Sigmoid colon (tissue), 7 donors: ENCODE measurements around the gene CDC42SE2. TPM values are rescaled to one million over a fixed set of nuclear protein-coding genes. Genes with fewer than 3 reads are reported as not detected.
"Not testable (repeated sequence)": the region's sequence is repeated elsewhere in the genome, so short reads cannot be mapped to it uniquely, and the experiment has no call there.

Source experiments
- DNase-seq: peaks from one replicate; pipeline ENCODE4 v3.0.0-alpha.2; 2019
- H3K27ac ChIP-seq, 4 donors: fragments of 200-600 bp; sonication (generic); one replicate each; pipeline ENCODE4 v1.5.1; 2016 to 2019; ENCODE audit warnings: mild to moderate bottlenecking in 1 of 4
- H3K27me3 ChIP-seq, 3 donors: fragments of 200-600 bp; sonication (generic); one replicate each; pipeline ENCODE4 v1.5.1; 2019; ENCODE audit warnings: mild to moderate bottlenecking in 1 of 3
- H3K36me3 ChIP-seq, 4 donors: fragments of 200-600 bp; sonication (generic); one replicate each; pipeline ENCODE4 v1.5.1; 2016 to 2019
- H3K4me1 ChIP-seq, 4 donors: fragments of 200-600 bp; sonication (generic); one replicate each; pipeline ENCODE4 v1.5.1; 2017 to 2019
- H3K4me3 ChIP-seq, 4 donors: fragments of 200-600 bp; sonication (generic); one replicate each; pipeline ENCODE4 v1.5.1; 2017 to 2019; ENCODE audit warnings: mild to moderate bottlenecking in 2 of 4, moderate library complexity in 1 of 4
- H3K9me3 ChIP-seq, 4 donors: fragments of 200-600 bp in 3 of 4; sonication (generic) in 3 of 4; one replicate each; pipeline versions ENCODE4 v1.5.1 to v1.6.1; 2013 to 2019
- EP300 ChIP-seq, 4 donors: sonication (generic); formaldehyde crosslinking; IDR thresholded peaks; one replicate each; pipeline ENCODE4 v1.6.1; 2017; ENCODE audit warnings: antibody characterized with exemption in 4 of 4
- POLR2A ChIP-seq, 2 donors: fragments of 450-650 bp; IDR thresholded peaks; one replicate each; pipeline ENCODE4 v1.6.1; 2016; ENCODE audit warnings: antibody characterized with exemption in 2 of 2, mild to moderate bottlenecking in 2 of 2, moderate library complexity in 2 of 2
- POLR2AphosphoS5 ChIP-seq, 4 donors: sonication (generic); formaldehyde crosslinking; IDR thresholded peaks; one replicate each; pipeline ENCODE4 v1.6.1; 2017; ENCODE audit warnings: antibody characterized with exemption in 4 of 4
- WGBS, 2 donors: extraction: QIAGEN DNeasy Blood & Tissue Kit; methylation state at CpG; one replicate each; pipeline ENCODE4 v1.1.7; 2013; 5-methylcytosine and 5-hydroxymethylcytosine counted together
- intact Hi-C: fragments of 100-400 bp; cut with DNase I; formaldehyde crosslinking; loops from one replicate; pipeline ENCODE4 v1.15.1; 2023
- polyA plus RNA-seq, 3 donors: library from polyadenylated mRNA; stranded (reverse); fragments of 200-250 nt; gene quantifications; one replicate each; pipeline ENCODE4 v1.2.3, GENCODE V29; 2013
- total RNA-seq, 4 donors: library from RNA; depleted of rRNA; stranded (reverse); fragments of >200 nt; gene quantifications; one replicate each; pipeline ENCODE4 v1.1.0, GENCODE V29; 2016
- TF ChIP-seq, protein P1 (sequence below), 4 experiments: fragments of 450-650 bp in 3 of 4; fragments of 200-600 bp in 1 of 4; IDR thresholded peaks; one replicate each; pipeline ENCODE4 v1.5.1; 2016 to 2019; ENCODE audit warnings: antibody characterized with exemption in 4 of 4, mild to moderate bottlenecking in 3 of 4, moderate library complexity in 2 of 4
- donor health status: healthy with polysubstance abuse.
- donor health status: Bipolar disorder and iron deficiency.
- donor health status: healthy.

The CDC42SE2 gene
- total and polyA plus RNA-seq, 7 donors = 24.1 to 109 (median 33.2) TPM

DNA sequence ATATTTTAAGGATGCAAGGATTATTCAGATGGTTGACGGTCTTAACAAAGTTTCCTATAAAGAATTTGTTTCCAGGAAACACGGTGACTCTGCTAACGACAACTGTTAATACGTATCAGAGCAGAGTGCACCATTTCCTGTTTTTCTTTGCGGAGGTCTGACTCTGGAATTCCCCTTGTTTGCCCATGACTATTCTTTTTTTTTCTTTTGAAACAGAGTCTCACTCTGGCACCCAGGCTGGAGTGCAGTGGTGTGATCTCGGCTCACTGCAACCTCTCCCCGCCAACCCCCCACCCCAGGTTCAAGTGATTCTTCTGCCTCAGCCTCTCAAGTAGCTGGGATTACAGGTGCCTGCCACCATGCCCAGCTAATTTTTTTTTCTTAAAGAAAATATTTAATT, 115.9 kb downstream of the CDC42SE2 start:
- WGBS, 2 donors = 13 to 52% methylated on average over 7 of the region's 7 CpGs
- Histone ChIP-seq H3K4me3 (no peak overlapping the region), H3K27ac (peak overlapping the region in 2 of 4 donors; percentile 30 to 49), H3K4me1 (peaks cover 0 to 14% (median 7%) of the 10 kb centered on the region in 4 donors), H3K9me3 (no peaks in the 10 kb centered on the region), H3K27me3 (no peaks in the 10 kb centered on the region), H3K36me3 (no peaks in the 10 kb centered on the region)
- peak in 1 of 4 donors; percentile 29 for TF ChIP-seq POLR2AphosphoS5 (IDR thresholded peaks at IDR 0.05)
- TF ChIP-seq POLR2A (IDR thresholded peaks at IDR 0.05) = no peak
- intact Hi-C loops = no loop called here
- DNase-seq = no peak

DNA sequence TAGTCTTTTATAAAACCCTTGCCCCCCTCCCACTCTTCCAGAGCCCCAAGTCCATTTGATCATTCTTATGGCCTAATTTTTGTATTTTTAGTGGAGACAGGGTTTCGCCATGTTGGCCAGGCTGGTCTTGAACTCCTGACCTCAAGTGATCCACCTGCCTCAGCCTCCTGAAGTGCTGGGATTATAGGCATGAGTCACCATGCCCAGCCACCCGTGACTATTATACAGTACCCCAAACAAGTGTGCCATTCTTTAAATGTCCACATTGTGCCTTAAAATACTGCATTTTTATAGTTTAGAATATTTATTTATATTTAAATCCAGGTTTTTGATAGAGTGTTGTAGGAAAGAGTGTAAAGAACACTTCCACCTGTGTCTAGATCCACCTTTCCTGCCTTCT, 116.4 kb downstream of the CDC42SE2 start:
- H3K9me3 ChIP-seq, H3K4me3 ChIP-seq, H3K27me3 ChIP-seq, H3K36me3 ChIP-seq, intact Hi-C loops, DNase-seq: not testable (repeated sequence)
- H3K27ac ChIP-seq = peak overlapping the region in 2 of 4 donors; percentile 30 to 49
- WGBS, 2 donors = 58 to 73% methylated on average over 2 of the region's 2 CpGs
- H3K4me1 ChIP-seq = peaks cover 0 to 14% (median 4%) of the 10 kb centered on the region in 4 donors

DNA sequence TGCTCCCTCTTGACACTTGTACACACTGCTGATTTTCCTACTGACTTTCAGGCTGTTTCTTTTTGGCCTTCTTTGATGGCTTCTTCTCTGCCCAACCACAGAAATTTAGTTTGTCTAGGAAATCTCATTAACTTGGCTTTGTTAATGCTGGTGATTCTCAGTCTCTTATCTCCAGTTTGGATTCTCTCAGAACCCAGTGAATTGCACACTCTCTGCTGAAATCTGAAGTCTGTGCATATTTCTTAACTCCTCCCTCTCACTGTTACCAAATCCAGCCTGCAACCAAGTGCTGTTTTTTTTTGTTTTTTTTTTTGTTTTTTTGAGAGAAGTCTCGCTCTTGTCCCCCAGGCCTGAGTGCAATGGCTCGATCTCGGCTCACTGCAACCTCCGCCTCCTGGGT, 117.2 kb downstream of the CDC42SE2 start:
- Histone ChIP-seq H3K9me3 (no peaks in the 10 kb centered on the region), H3K4me1 (peaks cover 0 to 14% (median 4%) of the 10 kb centered on the region in 4 donors), H3K4me3 (no peak overlapping the region), H3K27me3 (no peaks in the 10 kb centered on the region), H3K36me3 (no peaks in the 10 kb centered on the region), H3K27ac (no peak overlapping the region)
- DNase-seq = no peak
- WGBS, 2 donors = 93 to 98% methylated on average over 4 of the region's 4 CpGs
- TF ChIP-seq POLR2A (IDR thresholded peaks at IDR 0.05) (no peak), POLR2AphosphoS5 (IDR thresholded peaks at IDR 0.05) (no peak), EP300 (IDR thresholded peaks at IDR 0.05) (no peak)
- TF ChIP-seq, protein P1, sequence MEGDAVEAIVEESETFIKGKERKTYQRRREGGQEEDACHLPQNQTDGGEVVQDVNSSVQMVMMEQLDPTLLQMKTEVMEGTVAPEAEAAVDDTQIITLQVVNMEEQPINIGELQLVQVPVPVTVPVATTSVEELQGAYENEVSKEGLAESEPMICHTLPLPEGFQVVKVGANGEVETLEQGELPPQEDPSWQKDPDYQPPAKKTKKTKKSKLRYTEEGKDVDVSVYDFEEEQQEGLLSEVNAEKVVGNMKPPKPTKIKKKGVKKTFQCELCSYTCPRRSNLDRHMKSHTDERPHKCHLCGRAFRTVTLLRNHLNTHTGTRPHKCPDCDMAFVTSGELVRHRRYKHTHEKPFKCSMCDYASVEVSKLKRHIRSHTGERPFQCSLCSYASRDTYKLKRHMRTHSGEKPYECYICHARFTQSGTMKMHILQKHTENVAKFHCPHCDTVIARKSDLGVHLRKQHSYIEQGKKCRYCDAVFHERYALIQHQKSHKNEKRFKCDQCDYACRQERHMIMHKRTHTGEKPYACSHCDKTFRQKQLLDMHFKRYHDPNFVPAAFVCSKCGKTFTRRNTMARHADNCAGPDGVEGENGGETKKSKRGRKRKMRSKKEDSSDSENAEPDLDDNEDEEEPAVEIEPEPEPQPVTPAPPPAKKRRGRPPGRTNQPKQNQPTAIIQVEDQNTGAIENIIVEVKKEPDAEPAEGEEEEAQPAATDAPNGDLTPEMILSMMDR (IDR thresholded peaks at IDR 0.05) = no peak
- intact Hi-C loops = no loop called here

DNA sequence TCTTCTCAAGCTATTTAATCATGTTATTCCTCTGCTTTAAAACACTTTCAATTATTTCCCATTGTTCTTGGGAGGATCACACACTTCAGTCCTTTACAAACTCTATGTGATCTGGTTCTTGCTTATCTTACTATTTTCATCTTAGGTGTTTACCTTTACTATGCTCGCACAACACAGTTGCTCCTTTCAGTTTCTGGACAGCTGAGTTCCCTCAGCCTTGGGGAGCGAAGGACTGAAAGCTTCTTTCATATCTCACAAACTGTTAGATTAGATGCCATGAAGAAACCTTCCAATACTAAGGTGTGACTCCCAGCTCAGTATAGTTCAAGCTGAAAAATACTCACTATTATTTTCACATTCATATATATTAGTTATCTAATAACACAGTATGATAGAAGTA, 117.9 kb downstream of the CDC42SE2 start:
- no peak for DNase-seq
- no peak overlapping the region for H3K27ac ChIP-seq
- TF ChIP-seq EP300 (IDR thresholded peaks at IDR 0.05) = no peak
- TF ChIP-seq POLR2AphosphoS5 (IDR thresholded peaks at IDR 0.05) = no peak
- no peak for TF ChIP-seq POLR2A (IDR thresholded peaks at IDR 0.05)
- TF ChIP-seq, protein P1 (IDR thresholded peaks at IDR 0.05) = no peak
- intact Hi-C loops = no loop called here
- H3K4me3 ChIP-seq = no peak overlapping the region
- no peaks in the 10 kb centered on the region for H3K9me3 ChIP-seq
- H3K27me3 ChIP-seq = no peaks in the 10 kb centered on the region
- peaks cover 0 to 14% (median 4%) of the 10 kb centered on the region in 4 donors for H3K4me1 ChIP-seq
- no peaks in the 10 kb centered on the region for H3K36me3 ChIP-seq
- 52 to 69% methylated on average over 2 of the region's 2 CpGs for WGBS, 2 donors

DNA sequence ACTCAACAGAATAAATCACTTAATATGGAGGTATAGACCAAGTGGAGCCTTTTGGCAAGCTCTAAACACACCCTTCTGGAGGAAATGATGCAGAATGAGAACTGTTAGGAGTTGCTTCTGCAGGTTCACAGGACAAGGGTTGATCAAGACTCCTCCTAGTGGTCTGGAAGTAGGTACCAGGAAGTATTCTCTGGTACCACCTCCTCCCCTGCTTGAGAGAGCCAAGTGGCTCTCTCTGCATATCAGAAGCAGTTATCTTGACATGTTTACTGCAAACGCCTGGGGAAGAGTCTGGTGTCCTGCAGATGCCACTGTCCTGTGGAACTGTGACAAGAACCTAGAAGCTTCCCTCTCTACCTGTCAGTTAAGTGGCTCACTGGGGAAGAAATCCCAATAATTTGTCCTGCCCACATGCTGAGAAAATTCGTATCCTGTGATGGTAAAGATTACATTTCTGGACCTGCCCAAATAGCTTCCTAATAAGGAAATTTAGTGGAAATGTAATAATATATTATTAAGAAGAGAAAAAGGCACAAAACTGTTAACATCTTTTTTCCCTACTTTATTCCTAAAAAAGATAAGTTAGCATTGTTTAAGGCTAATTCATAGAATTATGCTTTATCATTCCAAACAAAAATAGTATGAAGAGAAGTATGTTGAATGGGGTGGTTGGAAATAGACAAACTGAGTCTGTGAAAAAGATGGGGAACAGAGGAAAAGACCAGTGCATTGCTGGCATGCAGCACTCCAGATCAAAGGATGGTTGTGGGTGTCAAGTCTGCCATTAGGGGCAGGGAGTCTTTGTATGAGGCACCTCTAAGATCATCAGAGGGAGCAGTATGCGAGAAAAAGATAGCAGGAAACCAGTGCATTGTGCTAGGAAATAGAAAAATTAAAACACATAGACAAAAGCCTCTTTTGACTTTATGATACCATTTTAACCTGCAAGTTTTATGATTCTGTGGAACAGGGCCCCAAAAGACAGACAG, 118.8 kb downstream of the CDC42SE2 start:
- no peak for TF ChIP-seq POLR2A (IDR thresholded peaks at IDR 0.05)
- TF ChIP-seq, protein P1 (IDR thresholded peaks at IDR 0.05) = peak in 2 of 4 experiments; percentile 9 to 12
- Histone ChIP-seq H3K4me3 (no peak overlapping the region), H3K36me3 (peaks cover 0 to 2% (median 0%) of the 10 kb centered on the region in 4 donors), H3K27ac (no peak overlapping the region), H3K4me1 (peaks cover 0 to 12% (median under 1%) of the 10 kb centered on the region in 4 donors), H3K9me3 (no peaks in the 10 kb centered on the region), H3K27me3 (no peaks in the 10 kb centered on the region)
- WGBS, 2 donors = 41 to 46% methylated on average over 3 of the region's 3 CpGs
- DNase-seq = no peak
- intact Hi-C loops = no loop called here
